Thymus (tissue), 11 donors: ENCODE results near the gene AK2. TPM values are rescaled to one million over a fixed set of nuclear protein-coding genes. Genes with fewer than 3 reads are reported as not detected.
"Not testable (repeated sequence)": the region's sequence is repeated elsewhere in the genome, so short reads cannot be mapped to it uniquely, and the experiment has no call there.

Experiments
- DNase-seq, 9 donors: peaks; one replicate each; pipeline ENCODE4 v3.0.0-alpha.2; 2013; ENCODE audit warnings: low spot score in 9 of 9, low read depth in 6 of 9, missing footprints in 1 of 9
- H3K27ac ChIP-seq, 2 donors: one replicate each; pipeline ENCODE4 v1.5.1; 2013; ENCODE audit warnings: control low read depth in 1 of 2, low read depth in 1 of 2, low read length in 1 of 2, mild to moderate bottlenecking in 1 of 2, moderate library complexity in 1 of 2
- H3K27me3 ChIP-seq, 2 donors: one replicate each; pipeline ENCODE4 v1.5.1; 2013; ENCODE audit warnings: low read length in 1 of 2; ENCODE audit not compliant: control insufficient read depth in 2 of 2, insufficient read depth in 1 of 2
- H3K36me3 ChIP-seq, 2 donors: one replicate each; pipeline ENCODE4 v1.5.1; 2013; ENCODE audit warnings: low read length in 1 of 2, mild to moderate bottlenecking in 1 of 2, moderate library complexity in 1 of 2; ENCODE audit not compliant: control insufficient read depth in 2 of 2, insufficient read depth in 2 of 2
- H3K4me1 ChIP-seq, 2 donors: one replicate each; pipeline ENCODE4 v1.5.1; 2013; ENCODE audit warnings: low read length in 2 of 2; ENCODE audit not compliant: control insufficient read depth in 2 of 2, insufficient read depth in 2 of 2
- H3K4me3 ChIP-seq, 2 donors: one replicate each; pipeline ENCODE4 v1.5.1; 2013; ENCODE audit warnings: low read length in 2 of 2, control low read depth in 1 of 2, mild to moderate bottlenecking in 1 of 2
- H3K9me3 ChIP-seq, 2 donors: one replicate each; pipeline ENCODE4 v1.5.1; 2013; ENCODE audit warnings: low read length in 1 of 2, mild to moderate bottlenecking in 1 of 2; ENCODE audit not compliant: control insufficient read depth in 2 of 2, insufficient read depth in 1 of 2
- WGBS: extraction: QIAGEN DNeasy Blood & Tissue Kit; methylation state at CpG from one replicate; pipeline ENCODE4 v1.1.7; 2013; 5-methylcytosine and 5-hydroxymethylcytosine counted together
- polyA plus RNA-seq: library from polyadenylated mRNA; stranded (reverse); fragments of 200-250 nt; gene quantifications from one replicate; pipeline ENCODE4 v1.2.3, GENCODE V29; 2013
- total RNA-seq: library from RNA; stranded (reverse); fragments of 120-200 nt; gene quantifications from one replicate; pipeline ENCODE4 v1.2.4, GENCODE V29; 2013
- donor health status: healthy.

The AK2 gene
- total and polyA plus RNA-seq, 2 donors, result 73.2 to 156 TPM

GRCh38 chr1:33080373-33080772, 43.7 kb upstream of the AK2 start:
- DNase-seq, result no peak
- peaks cover 19 to 47% of the 10 kb centered on the region in 2 donors for H3K27me3 ChIP-seq
- peak overlapping the region in 1 of 2 donors; percentile 15 for H3K4me3 ChIP-seq
- no peaks in the 10 kb centered on the region for H3K36me3 ChIP-seq
- H3K4me1 ChIP-seq, result peaks cover 9 to 15% of the 10 kb centered on the region in 2 donors
- H3K27ac ChIP-seq, result peak overlapping the region in 1 of 2 donors; percentile 26
- WGBS, result 67% methylated on average over 6 of the region's 6 CpGs
- H3K9me3 ChIP-seq, result no peaks in the 10 kb centered on the region

GRCh38 chr1:33078030-33078591, 41.4 kb upstream of the AK2 start:
- H3K4me1 ChIP-seq, result peaks cover 9 to 15% of the 10 kb centered on the region in 2 donors

GRCh38 chr1:33074193-33074945, 37.7 kb upstream of the AK2 start:
- no peaks in the 10 kb centered on the region for H3K9me3 ChIP-seq
- 95% methylated on average over 4 of the region's 4 CpGs for WGBS
- peaks cover 0 to 3% of the 10 kb centered on the region in 2 donors for H3K4me1 ChIP-seq
- H3K36me3 ChIP-seq, result no peaks in the 10 kb centered on the region
- no peak overlapping the region for H3K27ac ChIP-seq
- peaks cover 0 to 6% of the 10 kb centered on the region in 2 donors for H3K27me3 ChIP-seq
- H3K4me3 ChIP-seq, result no peak overlapping the region
- no peak for DNase-seq

More at GRCh38 chr1:33078030-33078591, 41.4 kb upstream of the AK2 start:
- peaks cover 15 to 29% of the 10 kb centered on the region in 2 donors for H3K27me3 ChIP-seq
- DNase-seq, result no peak
- 92% methylated on average over 1 of the region's 1 CpG for WGBS
- no peak overlapping the region for H3K4me3 ChIP-seq
- H3K27ac ChIP-seq, result no peak overlapping the region
- H3K9me3 ChIP-seq, result no peaks in the 10 kb centered on the region
- no peaks in the 10 kb centered on the region for H3K36me3 ChIP-seq

GRCh38 chr1:33072707-33073106, 36.0 kb upstream of the AK2 start:
- Histone ChIP-seq H3K9me3 (no peaks in the 10 kb centered on the region), H3K27me3 (peaks cover 0 to 4% of the 10 kb centered on the region in 2 donors), H3K36me3 (no peaks in the 10 kb centered on the region), H3K27ac (no peak overlapping the region), H3K4me1 (peaks cover 0 to 3% of the 10 kb centered on the region in 2 donors), H3K4me3 (no peak overlapping the region)
- WGBS, result 84% methylated on average over 2 of the region's 2 CpGs
- no peak for DNase-seq

GRCh38 chr1:33070628-33071027, 33.9 kb upstream of the AK2 start:
- Histone ChIP-seq H3K27me3 (peaks cover 0 to 4% of the 10 kb centered on the region in 2 donors), H3K9me3 (peaks cover 0 to 2% of the 10 kb centered on the region in 2 donors), H3K4me1 (peaks cover 0 to 3% of the 10 kb centered on the region in 2 donors), H3K36me3 (no peaks in the 10 kb centered on the region), H3K4me3 (no peak overlapping the region), H3K27ac (no peak overlapping the region)
- 100% methylated on average over 1 of the region's 1 CpG for WGBS
- DNase-seq, result no peak

- not testable (repeated sequence) for H3K4me3 ChIP-seq, H3K4me1 ChIP-seq, H3K27me3 ChIP-seq, DNase-seq, H3K36me3 ChIP-seq, H3K27ac ChIP-seq
- peaks cover 0 to 15% of the 10 kb centered on the region in 2 donors for H3K9me3 ChIP-seq
- 65% methylated on average over 2 of the region's 2 CpGs for WGBS
Measured at GRCh38 chr1:33068108-33068507, 31.4 kb upstream of the AK2 start.

- DNase-seq, H3K4me1 ChIP-seq, H3K4me3 ChIP-seq, H3K27ac ChIP-seq, H3K27me3 ChIP-seq, H3K36me3 ChIP-seq: not testable (repeated sequence)
- WGBS, result 98% methylated on average over 3 of the region's 3 CpGs
- H3K9me3 ChIP-seq, result peaks cover 0 to 27% of the 10 kb centered on the region in 2 donors
Measured at GRCh38 chr1:33066477-33066876, 29.8 kb upstream of the AK2 start.

GRCh38 chr1:33065301-33065700, 28.6 kb upstream of the AK2 start:
- DNase-seq, result no peak
- no peaks in the 10 kb centered on the region for H3K4me1 ChIP-seq
- no peak overlapping the region for H3K27ac ChIP-seq
- no peaks in the 10 kb centered on the region for H3K36me3 ChIP-seq
- peaks cover 0 to 27% of the 10 kb centered on the region in 2 donors for H3K9me3 ChIP-seq
- 97% methylated on average over 10 of the region's 10 CpGs for WGBS
- H3K27me3 ChIP-seq, result peaks cover 0 to 2% of the 10 kb centered on the region in 2 donors
- no peak overlapping the region for H3K4me3 ChIP-seq

GRCh38 chr1:33064284-33064683, 27.6 kb upstream of the AK2 start:
- not testable (repeated sequence) for H3K27me3 ChIP-seq, H3K4me1 ChIP-seq, H3K4me3 ChIP-seq, H3K36me3 ChIP-seq, H3K27ac ChIP-seq, DNase-seq
- WGBS, result 97% methylated on average over 9 of the region's 9 CpGs
- peaks cover 0 to 27% of the 10 kb centered on the region in 2 donors for H3K9me3 ChIP-seq
